Measurements from ENCODE around the gene DDIAS.

DDIAS gene

GRCh38 chr11:82889133-82890001 is 12.2 kb upstream of the DDIAS start:
- H3K4me3 ChIP-seq (replicated peaks; ENCODE audit: low read depth, low read length) = no peak overlapping the region
- no peak for DNase-seq (ENCODE audit: extremely low read depth, low read depth)
- no peak for TF ChIP-seq CTCF (IDR thresholded peaks at IDR 0.05; ENCODE audit: low read depth, low read length, missing control alignments)

GRCh38 chr11:82890002-82890341 is 11.6 kb upstream of the DDIAS start:
- TF ChIP-seq CTCF (IDR thresholded peaks at IDR 0.05; ENCODE audit: low read depth, low read length, missing control alignments) = no peak
- H3K4me3 ChIP-seq (replicated peaks; ENCODE audit: low read depth, low read length) = no peak overlapping the region
- DNase-seq (ENCODE audit: extremely low read depth, low read depth) = no peak

GRCh38 chr11:82890936-82891335 is 10.6 kb upstream of the DDIAS start:
- no peak for TF ChIP-seq CTCF (IDR thresholded peaks at IDR 0.05; ENCODE audit: low read depth, low read length, missing control alignments)
- no peak overlapping the region for H3K4me3 ChIP-seq (replicated peaks; ENCODE audit: low read depth, low read length)
- no peak for DNase-seq (ENCODE audit: extremely low read depth, low read depth)

DNA sequence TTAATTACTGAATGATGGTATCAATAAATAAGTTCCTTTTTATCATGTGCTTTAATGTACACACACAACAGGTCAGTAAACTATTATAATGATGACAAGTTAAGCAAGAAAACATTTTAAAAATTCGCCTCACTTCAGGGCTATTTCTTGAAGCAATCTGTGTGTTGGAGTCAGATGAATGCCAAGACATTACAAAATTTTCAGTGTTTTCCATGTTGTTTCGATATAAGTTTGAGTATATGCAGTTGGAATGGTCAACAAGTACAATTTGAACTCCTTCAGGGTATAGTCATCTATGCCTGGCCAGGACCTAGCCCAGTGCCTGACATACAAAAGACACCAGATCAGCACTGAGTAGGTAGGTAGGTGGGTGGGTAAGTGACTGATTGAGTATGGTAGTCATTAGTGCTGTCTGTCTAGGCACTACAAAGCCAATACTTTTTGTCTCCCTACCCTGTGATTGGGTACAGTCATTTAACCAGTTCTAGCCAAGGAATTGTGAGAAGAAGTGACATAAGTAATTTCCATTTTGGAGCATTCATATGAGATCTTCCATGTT is 8.8 kb upstream of the DDIAS start:
- no peak for DNase-seq (ENCODE audit: extremely low read depth, low read depth)
- H3K4me3 ChIP-seq (replicated peaks; ENCODE audit: low read depth, low read length) = no peak overlapping the region
- no peak for TF ChIP-seq CTCF (IDR thresholded peaks at IDR 0.05; ENCODE audit: low read depth, low read length, missing control alignments)

- TF ChIP-seq CTCF (IDR thresholded peaks at IDR 0.05; ENCODE audit: low read depth, low read length, missing control alignments) = no peak
- H3K4me3 ChIP-seq (replicated peaks; ENCODE audit: low read depth, low read length) = no peak overlapping the region
- no peak for DNase-seq (ENCODE audit: extremely low read depth, low read depth)
Measured at GRCh38 chr11:82895437-82896091, 6.0 kb upstream of the DDIAS start.

DNA sequence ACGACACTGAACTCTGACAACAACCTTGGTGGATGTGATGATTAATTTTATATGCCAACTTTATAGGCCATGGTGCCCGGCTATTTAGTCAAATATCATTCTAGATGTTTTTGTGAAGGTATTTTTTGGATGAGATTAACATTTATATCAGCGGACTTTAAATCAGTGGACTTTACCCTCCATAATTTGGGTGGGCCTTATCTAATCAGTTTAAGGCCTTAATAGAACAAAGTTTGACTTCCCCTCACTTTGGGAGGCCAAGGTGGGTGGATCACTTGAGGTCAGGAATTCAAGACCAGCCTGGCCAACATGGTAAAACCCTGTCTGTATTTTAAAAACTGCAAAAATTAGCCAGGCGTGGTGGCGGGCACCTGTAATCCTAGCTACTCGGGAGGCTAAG is 5.4 kb upstream of the DDIAS start:
- no peak for DNase-seq (ENCODE audit: extremely low read depth, low read depth)
- H3K4me3 ChIP-seq (replicated peaks; ENCODE audit: low read depth, low read length) = no peak overlapping the region
- no peak for TF ChIP-seq CTCF (IDR thresholded peaks at IDR 0.05; ENCODE audit: low read depth, low read length, missing control alignments)
